GM19023 (cell line): ENCODE measurements around the gene RBKS.
"Not testable (repeated sequence)": the region's sequence is repeated elsewhere in the genome, so short reads cannot be mapped to it uniquely, and the experiment has no call there.

Experiments
- ATAC-seq: cut with Tn5 transposase; IDR thresholded peaks from one replicate; pipeline ENCODE4 v1.9.1; 2021; ENCODE audit warnings: mild to moderate bottlenecking, moderate library complexity; ENCODE audit not compliant: unreplicated experiment

Gene RBKS

DNA sequence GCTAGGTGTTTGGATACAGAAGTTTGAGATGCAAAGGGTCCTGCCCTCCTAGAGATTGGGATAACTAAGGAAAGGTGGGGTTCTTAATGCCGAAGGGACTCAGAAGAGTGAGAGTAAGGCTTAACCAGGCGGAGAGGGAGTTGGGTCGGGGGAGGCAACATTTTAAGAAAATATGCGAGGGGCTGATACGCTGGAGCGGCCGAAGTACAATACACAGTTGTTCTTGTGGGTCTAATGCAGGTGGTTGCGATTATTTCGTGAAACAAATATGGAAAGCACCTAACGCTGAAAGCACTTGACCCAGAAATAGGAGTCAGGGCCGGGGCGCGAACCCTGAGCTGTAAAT is 119.0 kb downstream of the RBKS start:
- ATAC-seq, result peak; percentile 27

DNA sequence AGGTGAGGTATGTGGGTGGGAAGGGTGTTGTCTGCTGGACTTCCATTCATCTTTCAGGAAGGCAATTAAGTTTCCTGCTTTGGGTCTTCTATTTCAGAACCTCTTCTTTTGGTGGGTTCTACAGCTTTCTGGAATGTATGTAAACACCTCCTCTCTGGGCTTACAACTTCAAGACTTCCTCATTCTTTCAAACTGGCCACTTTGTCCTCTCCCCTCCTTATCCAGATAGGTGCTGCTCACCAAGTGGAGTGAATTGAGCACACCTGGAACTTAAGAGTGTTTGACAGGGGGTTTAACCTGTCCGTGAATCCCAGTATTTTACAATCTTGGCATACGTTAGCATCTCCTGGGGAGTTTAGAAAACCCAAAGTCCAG is 123.9 kb downstream of the RBKS start:
- no peak for ATAC-seq

DNA sequence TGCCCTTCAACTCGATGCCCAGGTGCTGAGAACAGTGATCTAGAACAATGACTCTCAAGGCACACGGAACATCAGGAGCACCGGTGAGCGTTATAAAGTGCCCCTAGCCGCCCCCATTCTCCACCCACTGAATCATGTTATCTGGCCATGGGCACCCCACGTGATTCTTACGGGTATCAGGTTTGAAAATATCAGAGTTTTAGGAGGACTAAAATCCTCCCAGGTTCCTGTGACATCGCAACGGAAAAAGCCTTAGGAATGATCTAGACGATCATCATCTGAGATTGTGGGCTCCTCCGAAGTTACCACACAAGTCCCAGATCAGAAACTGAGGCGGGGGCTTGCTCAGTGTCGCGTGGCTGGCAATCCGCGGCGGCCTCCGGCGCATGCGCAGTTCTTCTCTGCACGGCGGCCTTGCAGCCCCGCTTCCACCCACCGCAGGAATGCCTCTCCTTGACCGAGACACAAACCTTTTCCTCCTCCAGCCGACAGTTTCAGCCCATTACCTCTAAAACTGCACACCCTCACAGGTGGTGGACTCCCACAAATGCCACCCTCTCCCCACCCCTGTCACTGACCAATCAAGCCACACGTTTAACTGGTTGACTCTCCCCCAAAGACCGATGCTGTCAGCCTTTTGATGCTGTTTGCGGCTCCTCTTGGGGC is 124.4 kb downstream of the RBKS start:
- no peak for ATAC-seq

DNA sequence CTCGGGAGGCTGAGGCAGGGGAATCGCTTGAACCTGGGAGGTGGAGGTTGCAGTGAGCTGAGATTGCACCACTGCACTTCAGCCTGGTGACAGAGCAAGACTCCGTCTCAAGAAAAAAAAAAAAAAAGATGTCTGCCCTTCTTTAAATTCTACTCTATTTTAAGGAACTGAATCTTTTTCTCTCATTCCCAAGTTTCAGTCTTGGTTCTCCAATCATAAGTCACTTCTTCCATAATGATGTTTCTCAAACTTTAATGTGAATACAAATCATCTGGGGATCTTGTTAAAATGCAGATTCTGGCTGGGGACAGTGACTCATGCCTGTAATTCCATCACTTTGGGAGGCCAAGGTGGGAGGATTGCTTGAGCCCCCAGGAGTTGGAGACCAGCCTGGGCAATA is 125.7 kb downstream of the RBKS start:
- not testable (repeated sequence) for ATAC-seq

DNA sequence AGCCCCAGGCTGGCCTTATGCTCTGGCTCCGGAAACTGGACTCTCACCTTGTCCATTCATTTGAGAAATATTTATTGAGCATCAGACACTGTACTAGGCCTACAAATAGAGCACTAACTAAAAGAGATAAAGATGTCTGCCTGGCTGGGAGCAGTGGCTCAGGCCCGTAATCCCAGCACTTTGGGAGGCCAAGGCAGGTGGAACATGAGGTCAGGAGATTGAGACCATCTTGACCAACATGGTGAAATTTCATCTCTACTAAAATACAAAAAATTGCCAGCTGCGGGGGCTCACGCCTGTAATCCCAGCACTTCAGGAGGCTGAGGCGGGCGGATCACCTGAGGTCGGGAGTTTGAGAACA is 126.3 kb downstream of the RBKS start:
- no peak for ATAC-seq

DNA sequence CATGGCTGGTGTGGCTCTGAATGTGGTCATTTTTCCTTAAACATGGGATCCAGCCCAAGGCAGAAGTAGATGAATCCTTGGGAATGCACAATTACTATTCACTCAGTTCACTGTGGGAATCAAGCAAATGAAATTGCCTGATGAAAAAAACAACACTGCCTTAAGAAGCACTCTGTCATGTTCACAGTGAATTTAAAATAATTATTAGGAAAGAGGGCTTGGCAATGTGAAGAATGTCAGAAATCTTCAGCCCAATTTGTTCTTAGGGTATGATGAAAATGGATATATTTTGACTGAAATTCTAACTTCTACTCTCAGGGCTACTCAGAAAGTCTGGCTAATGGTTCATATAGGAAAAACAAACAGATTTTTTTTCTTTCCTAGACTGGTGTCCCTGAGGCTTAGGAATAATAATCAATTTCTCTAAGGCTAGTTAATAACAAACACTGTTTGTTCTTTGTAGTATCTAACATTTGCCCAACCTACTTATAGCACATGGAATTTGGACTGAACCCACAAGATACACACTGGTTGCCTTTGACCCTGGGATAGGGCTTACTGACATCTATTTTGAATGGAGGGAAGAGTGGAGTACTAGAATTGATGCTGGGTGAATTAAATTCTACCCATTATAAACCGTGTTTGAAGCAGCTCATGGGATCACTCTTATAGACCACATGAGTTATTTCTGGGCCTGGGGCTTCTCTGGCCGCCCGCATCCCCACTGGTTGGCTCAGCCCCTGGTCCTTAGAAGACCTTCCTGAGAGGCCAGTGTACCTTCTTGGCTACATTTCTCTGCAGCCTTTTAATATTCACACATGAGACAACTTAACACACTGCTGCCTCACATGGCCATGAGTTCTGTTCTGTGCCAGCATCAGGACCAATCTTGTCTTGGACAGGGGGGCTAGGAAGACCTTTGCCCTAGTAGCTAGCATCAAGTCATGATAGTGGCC is 127.0 kb downstream of the RBKS start:
- no peak for ATAC-seq

DNA sequence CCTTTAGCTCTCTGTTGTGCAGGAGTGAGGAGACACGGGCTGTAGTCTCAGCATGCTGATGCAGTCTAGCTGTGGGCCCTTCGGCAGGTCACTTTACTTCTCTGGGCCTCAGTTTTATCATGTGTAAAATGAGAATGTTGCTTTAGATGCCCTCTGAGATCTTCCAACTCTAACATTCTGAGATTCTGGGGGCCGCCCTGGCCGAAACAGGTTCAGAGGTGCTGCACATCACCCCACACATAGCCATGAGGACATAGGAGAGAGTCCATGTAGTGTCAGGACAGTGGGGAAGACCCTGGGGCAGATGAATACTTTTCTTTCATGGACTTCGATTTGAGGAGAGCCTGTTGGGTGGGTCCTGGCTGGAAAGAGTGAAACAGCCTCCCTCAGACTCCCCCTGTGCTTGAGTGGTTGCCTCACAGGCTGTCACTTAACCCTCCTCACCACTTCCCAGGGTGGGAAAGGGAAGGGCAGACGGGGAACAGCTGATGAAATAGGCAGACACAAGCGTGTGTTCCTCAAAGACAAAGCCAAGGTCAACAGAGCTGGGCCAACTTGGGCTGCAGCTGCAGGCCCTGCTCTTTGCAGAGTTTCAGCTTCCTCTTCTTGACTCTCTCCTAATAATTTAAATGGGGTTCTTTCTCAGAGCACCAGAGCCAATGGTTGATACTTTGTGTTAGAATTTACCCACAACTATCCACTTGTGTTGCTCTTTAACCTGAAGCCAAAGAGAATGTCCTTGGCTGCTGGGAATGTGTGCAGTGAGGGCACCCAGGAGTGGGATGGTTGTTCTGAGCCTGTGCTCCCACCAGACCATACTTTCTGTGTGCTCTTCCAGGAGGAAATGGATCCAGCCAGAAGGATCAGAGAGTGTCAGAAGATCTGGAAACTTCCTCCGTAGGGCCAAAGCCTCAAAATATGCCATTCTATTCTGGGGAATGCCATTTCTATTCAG is 133.4 kb downstream of the RBKS start:
- no peak for ATAC-seq

DNA sequence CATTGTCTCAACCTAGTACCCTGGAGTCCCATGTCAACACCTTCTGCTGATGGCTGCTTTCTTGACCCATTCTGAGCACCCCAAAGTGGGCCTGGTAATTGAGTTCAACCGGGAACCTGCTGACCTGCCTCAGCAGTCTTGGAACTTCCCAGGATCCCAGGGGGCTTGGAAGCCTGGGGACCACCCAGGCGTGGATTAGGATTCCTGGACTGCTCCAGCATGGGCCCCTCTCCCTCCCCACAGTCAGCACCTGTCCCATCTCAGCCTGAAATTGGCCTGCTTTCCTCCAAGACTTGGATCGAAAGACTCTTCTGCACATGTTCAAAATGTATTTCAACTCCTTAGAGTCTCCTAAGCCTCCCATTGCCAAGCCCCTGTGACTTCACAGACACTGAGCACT is 134.1 kb downstream of the RBKS start:
- ATAC-seq, result no peak

DNA sequence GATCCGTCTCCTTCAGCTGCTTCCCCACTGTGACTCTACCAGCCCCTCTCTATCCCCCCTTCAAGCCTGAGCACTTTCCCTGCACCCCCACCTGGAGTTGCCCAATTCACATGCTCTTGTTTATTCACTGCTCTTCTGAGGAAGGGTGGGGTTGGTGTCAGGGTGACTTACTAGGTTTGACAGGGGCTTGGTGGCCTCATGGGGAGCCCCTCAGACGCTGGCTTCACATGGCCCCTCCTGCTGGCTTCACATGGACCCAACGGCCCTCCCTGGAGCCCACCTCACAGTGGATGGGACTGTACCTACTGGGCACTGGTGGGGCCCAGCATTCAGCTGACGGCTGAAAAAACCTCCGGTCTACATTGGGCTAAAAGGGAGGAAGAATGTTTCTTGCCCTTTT is 135.4 kb downstream of the RBKS start:
- no peak for ATAC-seq

DNA sequence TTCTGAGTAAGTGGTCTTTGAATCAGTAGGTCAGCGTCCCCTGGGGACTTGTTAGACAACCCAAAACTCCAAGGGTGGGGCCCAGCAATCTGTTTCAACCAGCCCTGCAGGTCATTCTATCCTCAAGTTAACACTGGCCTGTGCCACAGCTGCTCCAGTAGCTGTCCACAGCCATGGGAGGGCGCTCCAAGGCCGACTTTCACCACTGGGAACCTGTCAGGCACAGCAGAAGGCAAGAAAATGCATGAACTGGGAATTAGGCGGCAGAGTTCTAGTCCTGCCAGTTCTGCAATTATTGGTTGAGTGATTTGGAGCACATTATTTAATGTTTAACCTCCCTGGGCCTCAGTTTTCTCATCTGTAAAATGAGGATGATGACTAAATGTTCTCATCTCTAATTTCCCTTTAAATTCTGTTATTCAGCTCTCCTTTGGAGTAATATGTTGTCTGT is 136.0 kb downstream of the RBKS start:
- no peak for ATAC-seq

DNA sequence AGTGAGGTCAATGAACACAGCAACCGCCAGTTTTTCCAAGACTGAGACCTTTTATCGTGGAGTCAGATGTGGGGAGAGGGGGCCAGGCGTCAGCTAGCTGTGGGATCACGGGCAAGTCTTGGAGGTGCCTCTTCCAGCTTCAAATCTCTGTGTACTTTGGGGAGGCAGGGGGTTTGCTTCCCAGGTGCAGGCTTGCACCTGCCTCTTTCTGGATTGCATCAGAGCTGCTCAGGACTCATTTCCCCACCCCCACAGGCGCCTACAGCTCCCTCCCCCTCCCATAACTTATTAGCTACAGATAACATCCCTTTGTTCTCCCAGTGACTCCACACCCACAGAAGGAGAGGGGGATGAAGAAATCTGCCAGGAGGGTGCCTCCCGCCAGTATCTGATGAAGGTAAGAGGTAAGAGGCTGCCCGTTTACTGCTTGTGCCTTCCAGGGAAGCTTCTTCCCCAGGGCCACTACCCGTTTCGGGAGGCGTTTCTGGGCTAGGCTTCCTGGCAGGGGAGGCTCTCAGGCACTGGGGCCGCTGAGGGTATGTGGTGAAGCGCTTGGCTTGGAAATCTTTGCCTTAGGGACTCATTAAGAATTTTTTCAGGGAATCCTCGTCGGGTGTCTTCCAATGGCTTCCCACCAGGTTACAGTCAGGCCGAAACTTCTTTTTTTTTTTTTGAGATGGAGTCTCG is 137.5 kb downstream of the RBKS start:
- no peak for ATAC-seq

DNA sequence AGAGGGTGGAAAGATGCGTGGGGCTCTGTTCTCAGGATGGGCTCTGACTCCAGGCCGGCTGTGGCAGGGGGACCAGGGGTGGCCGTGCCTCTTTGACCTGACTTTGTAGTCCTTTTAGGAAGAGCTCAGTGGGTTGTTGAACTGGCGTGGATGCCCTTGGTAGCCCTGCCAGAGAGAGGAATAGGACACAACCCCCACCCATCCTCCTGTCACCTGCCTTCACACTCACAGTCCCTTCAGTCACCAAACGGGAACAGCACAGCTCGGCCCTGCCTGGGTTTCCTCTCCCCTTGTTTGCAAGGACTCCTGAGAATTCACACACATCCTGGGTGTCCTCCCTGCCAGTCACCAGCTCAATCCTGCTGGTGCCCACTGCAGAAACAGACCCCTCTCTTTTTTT is 138.8 kb downstream of the RBKS start:
- ATAC-seq, result no peak

DNA sequence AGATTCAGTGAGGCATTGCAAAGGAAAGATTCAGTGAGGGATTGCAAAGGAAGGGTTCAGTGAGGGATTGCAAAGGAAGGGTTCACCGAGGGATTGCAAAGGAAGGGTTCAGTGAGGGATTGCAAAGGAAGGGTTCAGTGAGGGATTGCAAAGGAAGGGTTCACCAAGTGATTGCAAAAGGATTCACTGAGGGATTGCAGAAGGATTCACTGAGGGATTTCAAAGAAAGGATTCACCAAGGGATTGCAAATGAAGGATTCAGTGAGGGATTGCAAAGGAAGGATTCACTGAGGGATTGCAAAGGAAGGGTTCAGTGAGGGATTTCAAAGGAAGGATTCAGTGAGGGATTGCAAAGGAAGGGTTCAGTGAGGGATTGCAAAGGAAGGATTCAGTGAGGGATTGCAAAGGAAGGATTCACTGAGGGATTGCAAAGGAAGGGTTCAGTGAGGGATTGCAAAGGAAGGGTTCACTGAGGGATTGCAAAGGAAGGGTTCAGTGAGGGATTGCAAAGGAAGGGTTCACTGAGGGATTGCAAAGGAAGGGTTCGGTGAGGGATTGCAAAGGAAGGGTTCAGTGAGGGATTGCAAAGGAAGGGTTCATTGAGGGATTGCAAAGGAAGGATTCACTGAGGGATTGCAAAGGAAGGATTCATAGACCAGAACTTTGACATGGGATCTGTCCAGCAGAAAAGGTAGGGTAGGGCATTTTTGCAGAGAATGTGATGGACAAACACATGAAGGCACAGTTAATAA is 141.2 kb downstream of the RBKS start:
- not testable (repeated sequence) for ATAC-seq

DNA sequence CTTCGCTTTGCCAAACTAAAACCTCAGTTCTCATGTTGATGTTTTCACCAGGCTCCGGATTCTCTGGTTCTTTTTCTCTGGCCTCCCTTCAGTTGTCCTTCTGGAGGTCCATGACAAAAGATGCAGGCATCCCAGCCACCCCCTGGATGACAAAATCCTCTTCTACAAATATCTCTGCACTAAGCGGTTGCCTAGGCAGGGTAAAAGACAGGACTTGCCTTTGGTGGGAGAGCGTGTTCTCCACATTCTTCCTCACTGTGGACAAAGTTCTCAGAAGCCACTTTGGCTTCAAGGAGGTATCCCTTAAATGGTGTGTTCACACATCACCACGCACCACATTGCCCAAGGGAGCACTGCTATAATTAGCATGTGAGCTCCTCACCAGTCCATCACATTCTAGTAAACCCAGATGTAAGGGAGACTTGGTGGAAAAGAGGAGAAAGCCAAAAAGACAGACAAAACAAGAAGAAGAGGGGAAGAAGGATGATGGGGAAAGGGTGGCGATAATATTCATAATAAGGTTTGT is 142.3 kb downstream of the RBKS start:
- ATAC-seq, result no peak

DNA sequence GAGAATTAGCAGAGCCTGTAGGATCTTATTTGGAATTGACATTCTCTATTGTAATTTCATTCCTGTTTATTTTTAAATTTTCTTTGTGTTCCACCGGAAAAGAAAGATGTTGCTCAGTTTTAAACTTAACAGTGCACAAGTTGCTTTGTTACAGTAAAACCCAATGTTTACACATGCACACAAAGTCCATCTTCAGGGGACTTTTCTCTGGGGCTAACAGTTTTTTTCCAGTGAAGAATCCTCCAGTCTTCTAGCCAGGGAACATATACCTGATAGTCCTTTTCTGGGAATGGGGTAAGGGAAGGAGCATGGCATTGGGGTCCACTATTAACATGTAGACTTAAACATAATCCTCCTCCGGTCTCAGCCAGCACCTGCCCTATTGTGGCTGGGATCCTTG is 143.9 kb downstream of the RBKS start:
- ATAC-seq, result no peak

DNA sequence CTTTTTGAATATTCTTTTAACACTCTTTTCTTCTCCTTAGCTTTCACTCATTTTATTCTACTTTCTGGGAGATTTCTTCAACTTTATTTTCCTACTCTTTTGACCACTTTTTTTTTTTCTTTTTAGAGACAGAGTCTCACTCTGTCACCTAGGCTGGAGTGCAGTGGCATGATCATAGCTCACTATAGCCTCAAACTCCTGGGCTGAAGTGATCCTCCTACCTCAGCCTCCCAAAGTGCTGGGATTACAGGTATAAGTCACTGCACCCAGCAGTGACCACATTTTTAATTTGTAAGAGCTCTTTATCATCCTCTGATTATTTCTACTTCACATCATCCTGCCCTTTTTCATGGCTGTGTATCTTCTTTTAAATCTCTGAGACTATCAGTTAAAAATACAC is 144.7 kb downstream of the RBKS start:
- ATAC-seq, result not testable (repeated sequence)

DNA sequence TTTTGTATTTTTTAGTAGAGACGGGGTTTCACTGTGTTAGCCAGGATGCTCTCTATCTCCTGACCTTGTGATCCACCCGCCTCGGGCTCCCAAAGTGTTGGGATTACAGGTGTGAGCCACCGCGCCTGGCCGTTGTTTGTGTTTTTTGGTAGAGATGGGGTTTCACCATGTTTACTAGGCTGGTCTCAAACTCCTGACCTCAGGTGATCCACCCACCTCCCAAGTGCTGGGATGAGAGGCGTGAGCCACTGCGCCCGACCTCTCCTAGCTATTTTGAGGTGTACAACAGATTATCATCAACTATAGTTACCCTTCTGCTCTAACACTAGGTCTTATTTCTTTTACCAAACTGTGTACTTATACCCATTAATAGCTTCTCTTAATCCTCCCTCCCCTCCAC is 147.6 kb downstream of the RBKS start:
- no peak for ATAC-seq

DNA sequence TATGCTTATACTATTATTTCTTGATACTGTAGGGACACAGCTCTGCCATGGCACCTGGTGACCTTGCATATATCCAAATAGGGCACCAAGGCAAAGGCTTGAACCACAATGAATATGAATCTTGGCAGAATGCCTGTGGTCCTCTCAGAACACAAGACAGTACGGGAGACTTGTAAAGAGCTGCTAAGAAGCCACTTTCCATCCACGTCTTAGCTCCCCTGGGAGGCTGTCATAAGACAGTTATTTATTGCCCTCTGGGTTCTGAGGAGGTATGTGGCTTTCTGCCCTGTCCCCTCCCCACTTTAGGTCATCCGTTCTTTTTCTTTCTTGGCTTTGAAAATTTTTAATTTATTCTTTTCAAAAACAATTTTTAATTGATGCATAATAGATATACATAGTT is 148.5 kb downstream of the RBKS start:
- no peak for ATAC-seq

DNA sequence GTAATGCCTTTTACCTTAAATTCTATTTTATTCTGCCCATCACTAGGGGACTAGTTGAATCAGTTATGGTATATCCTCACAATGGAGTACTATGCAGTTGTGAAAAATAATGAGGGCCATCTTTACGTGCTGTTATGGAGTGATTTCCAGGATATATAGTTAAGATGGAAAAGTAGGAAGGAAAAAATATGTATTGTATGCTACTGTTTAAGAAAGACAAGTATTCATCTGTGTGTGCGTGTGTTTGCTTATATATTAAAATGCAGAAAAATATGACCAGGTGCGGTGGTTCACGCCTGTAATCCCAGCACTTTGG is 151.2 kb downstream of the RBKS start:
- no peak for ATAC-seq
